IPS-11a (cell line): ENCODE data around the gene MRGPRX4.
"Not testable (repeated sequence)": the region's sequence is repeated elsewhere in the genome, so short reads cannot be mapped to it uniquely, and the experiment has no call there.

Experiments
- H3K4me3 ChIP-seq: one replicate; pipeline ENCODE4 v1.5.1; 2013; ENCODE audit warnings: low read depth, low read length, control low read depth

Gene MRGPRX4

GRCh38 chr11:18172666-18173065, at the start of gene MRGPRX4:
Gene MRGPRX4 (plus strand): TSS chr11:18172837. CDS start chr11:18173257, 420 bp downstream.
- H3K4me3 ChIP-seq = no peak within 1 kb of the TSS

- H3K4me3 ChIP-seq = not testable (repeated sequence)
Measured at GRCh38 chr11:18131115-18131514, 41.5 kb upstream of the MRGPRX4 start.

GRCh38 chr11:18132341-18132740, 40.3 kb upstream of the MRGPRX4 start, which contains the start of gene MRGPRX3:
Gene MRGPRX3 (plus strand): TSS chr11:18132571. CDS start chr11:18137203, 4,632 bp downstream.
- H3K4me3 ChIP-seq = no peak within 1 kb of the TSS

- H3K4me3 ChIP-seq = no peak overlapping the region
Measured at GRCh38 chr11:18135308-18135707, 37.3 kb upstream of the MRGPRX4 start.

- H3K4me3 ChIP-seq = no peak overlapping the region
Measured at GRCh38 chr11:18137186-18137800, 35.3 kb upstream of the MRGPRX4 start.

- no peak overlapping the region for H3K4me3 ChIP-seq
Measured at GRCh38 chr11:18140145-18140544, 32.5 kb upstream of the MRGPRX4 start.

- no peak overlapping the region for H3K4me3 ChIP-seq
Measured at GRCh38 chr11:18144243-18144642, 28.4 kb upstream of the MRGPRX4 start.

- no peak overlapping the region for H3K4me3 ChIP-seq
Measured at GRCh38 chr11:18145025-18145424, 27.6 kb upstream of the MRGPRX4 start.

- no peak overlapping the region for H3K4me3 ChIP-seq
Measured at GRCh38 chr11:18145837-18146236, 26.8 kb upstream of the MRGPRX4 start.

GRCh38 chr11:18151581-18151980, 21.1 kb upstream of the MRGPRX4 start:
- no peak overlapping the region for H3K4me3 ChIP-seq

GRCh38 chr11:18168372-18168771, 4.3 kb upstream of the MRGPRX4 start:
- H3K4me3 ChIP-seq = no peak overlapping the region

- no peak overlapping the region for H3K4me3 ChIP-seq
Measured at GRCh38 chr11:18171377-18172000, 1.1 kb upstream of the MRGPRX4 start.

GRCh38 chr11:18173225-18173866, 709 bp downstream of the MRGPRX4 start:
- H3K4me3 ChIP-seq = no peak overlapping the region

GRCh38 chr11:18188796-18189195, 16.2 kb downstream of the MRGPRX4 start:
- no peak overlapping the region for H3K4me3 ChIP-seq

GRCh38 chr11:18189476-18190245, 17.0 kb downstream of the MRGPRX4 start:
- H3K4me3 ChIP-seq = not testable (repeated sequence)

GRCh38 chr11:18191376-18191775, 18.7 kb downstream of the MRGPRX4 start:
- H3K4me3 ChIP-seq = no peak overlapping the region

GRCh38 chr11:18193010-18193409, 20.4 kb downstream of the MRGPRX4 start:
- H3K4me3 ChIP-seq = no peak overlapping the region

- H3K4me3 ChIP-seq = no peak overlapping the region
Measured at GRCh38 chr11:18196532-18196931, 23.9 kb downstream of the MRGPRX4 start.

- not testable (repeated sequence) for H3K4me3 ChIP-seq
Measured at GRCh38 chr11:18197738-18198137, 25.1 kb downstream of the MRGPRX4 start.

GRCh38 chr11:18203723-18204122, 31.1 kb downstream of the MRGPRX4 start:
- H3K4me3 ChIP-seq = no peak overlapping the region

GRCh38 chr11:18204220-18204619, 31.6 kb downstream of the MRGPRX4 start:
- H3K4me3 ChIP-seq = no peak overlapping the region
